Endothelial cell of umbilical vein (primary cell): ENCODE results near the gene NBEA. TPM values are rescaled to one million over a fixed set of nuclear protein-coding genes. Genes with fewer than 3 reads are reported as not detected.

ENCODE experiments used
- BruUV-seq: library from RNA; stranded (reverse); fragments of 400-500 nt; replicated peaks from 2 replicates; lab custom pipeline; 2021; lab: Mats Ljungman, UMichigan
- CTCF ChIA-PET: fragments of 300-600, 350-600 bp; sonication (Branson Sonifier 250); formaldehyde crosslinking; loops from one replicate; lab custom pipeline; 2021; ENCODE audit warnings: antibody characterized with exemption, inconsistent platforms; lab: Charles Lee
- POLR2A ChIA-PET: fragments of 300-600, 350-600 bp; sonication (Branson Sonifier 250); formaldehyde crosslinking; loops from one replicate; lab custom pipeline; 2021; ENCODE audit warnings: antibody characterized with exemption, inconsistent platforms; lab: Charles Lee
- DNase-seq: peaks from one replicate; pipeline ENCODE4 v3.0.0-alpha.2; 2011; ENCODE audit warnings: low read depth, low spot score
- FAIRE-seq: peaks from 2 replicates; lab custom pipeline; 2011; peaks lifted over from hg19 to GRCh38; lab: Jason Lieb, UNC
- H2AFZ ChIP-seq: 2 replicates; pipeline ENCODE4 v1.6.0; 2012; ENCODE audit warnings: low read depth, low read length, control low read depth, inconsistent platforms
- H3K27ac ChIP-seq: 2 replicates; pipeline ENCODE4 v1.5.1; 2011; ENCODE audit warnings: low read depth, mild to moderate bottlenecking, control low read depth, low read length, moderate library complexity; ENCODE audit not compliant: insufficient read depth
- H3K27me3 ChIP-seq, 2 experiments: 2 replicates each; pipeline versions ENCODE4 v1.6.0 to v1.6.1; 2011; ENCODE audit warnings: low read length in 2 of 2, mixed read lengths in 1 of 2; ENCODE audit not compliant: control insufficient read depth in 2 of 2, insufficient read depth in 2 of 2
- H3K36me3 ChIP-seq, 2 experiments: 2 replicates in 1 of 2; 3 replicates in 1 of 2; pipeline ENCODE4 v1.5.1; 2011; ENCODE audit warnings: low read length in 2 of 2, mild to moderate bottlenecking in 1 of 2, moderate library complexity in 1 of 2; ENCODE audit not compliant: control insufficient read depth in 2 of 2, insufficient read depth in 2 of 2; ENCODE audit errors: extremely low read depth in 1 of 2
- H3K4me1 ChIP-seq: 3 replicates; pipeline ENCODE4 v1.5.1; 2011; ENCODE audit warnings: mild to moderate bottlenecking, low read length; ENCODE audit not compliant: control insufficient read depth, insufficient read depth; ENCODE audit errors: extremely low read depth
- H3K4me2 ChIP-seq: 2 replicates; pipeline ENCODE4 v1.6.1; 2011; ENCODE audit warnings: low read length, control low read depth, mixed read lengths; ENCODE audit not compliant: insufficient read depth
- H3K4me3 ChIP-seq, 3 experiments: fragments of 200-600 bp in 1 of 3; sonication (generic), shearing (Covaris generic) in 1 of 3; replicated peaks in 1 of 3; 2 replicates each; pipeline ENCODE4 v1.5.1; 2011 to 2016; ENCODE audit warnings: control low read depth in 3 of 3, low read length in 3 of 3, mild to moderate bottlenecking in 2 of 3, inconsistent platforms in 1 of 3, low read depth in 1 of 3, moderate library complexity in 1 of 3; ENCODE audit not compliant: insufficient read depth in 1 of 3
- H3K79me2 ChIP-seq: 2 replicates; pipeline ENCODE4 v1.6.0; 2012; ENCODE audit warnings: low read length, inconsistent platforms; ENCODE audit not compliant: control insufficient read depth, insufficient read depth
- H3K9ac ChIP-seq: replicated peaks from 2 replicates; pipeline ENCODE3; 2011; ENCODE audit warnings: low read length, control low read depth; ENCODE audit not compliant: insufficient read depth; ENCODE audit errors: extremely low read depth
- H3K9me1 ChIP-seq: replicated peaks from 3 replicates; pipeline ENCODE4 v1.6.0; 2011; ENCODE audit warnings: mild to moderate bottlenecking, low read length; ENCODE audit not compliant: control insufficient read depth, insufficient read depth; ENCODE audit errors: extremely low read depth
- H3K9me3 ChIP-seq: replicated peaks from 2 replicates; pipeline ENCODE4 v1.5.1; 2012; ENCODE audit warnings: low read length, inconsistent platforms; ENCODE audit not compliant: control insufficient read depth, insufficient read depth
- H4K20me1 ChIP-seq: replicated peaks from 2 replicates; pipeline ENCODE3; 2011; ENCODE audit warnings: mild to moderate bottlenecking, low read length; ENCODE audit not compliant: control insufficient read depth, insufficient read depth; ENCODE audit errors: extremely low read depth
- EZH2 ChIP-seq: IDR thresholded peaks from 2 replicates; pipeline ENCODE4 v1.6.1; 2012; ENCODE audit warnings: borderline replicate concordance, low read depth, mild to moderate bottlenecking, moderate library complexity, low read length, inconsistent platforms; ENCODE audit not compliant: severe bottlenecking
- FOS ChIP-seq: IDR thresholded peaks from 2 replicates; pipeline ENCODE4 v1.6.1; 2011; ENCODE audit warnings: mild to moderate bottlenecking, low read length, moderate library complexity, borderline replicate concordance; ENCODE audit not compliant: insufficient read depth
- GATA2 ChIP-seq: IDR thresholded peaks from 2 replicates; pipeline ENCODE4 v1.7.0; 2011; ENCODE audit warnings: low read depth, mild to moderate bottlenecking, moderate library complexity, mixed read lengths, low read length; ENCODE audit not compliant: insufficient read length, insufficient read depth
- JUN ChIP-seq: IDR thresholded peaks from 2 replicates; pipeline ENCODE4 v1.6.1; 2011; ENCODE audit warnings: borderline replicate concordance, low read depth; ENCODE audit not compliant: insufficient read length, insufficient read depth
- MYC ChIP-seq: IDR thresholded peaks from one replicate; pipeline ENCODE4 v1.6.1; 2011; ENCODE audit warnings: mild to moderate bottlenecking, low read depth, low read length
- POLR2A ChIP-seq: IDR thresholded peaks from 2 replicates; pipeline ENCODE4 v1.6.1; 2012; ENCODE audit warnings: low read depth, mild to moderate bottlenecking, control low read depth, low read length
- POLR2AphosphoS5 ChIP-seq: IDR thresholded peaks from 2 replicates; pipeline ENCODE4 v1.6.1; 2012; ENCODE audit warnings: low read depth, mild to moderate bottlenecking, control low read depth, low read length, moderate library complexity; ENCODE audit not compliant: insufficient read depth
- dilution Hi-C: fragments of 300-500 bp; cut with MboI; formaldehyde crosslinking; loops from one replicate; pipeline ENCODE4 v1.15.0; 2019; ENCODE audit warnings: low sequenced_read_pairs; ENCODE audit not compliant: extremely low pct_ligation_motif_present
- intact Hi-C: fragments of 100-400 bp; cut with micrococcal nuclease; formaldehyde crosslinking; loops from one replicate; pipeline ENCODE4 v1.10.0; 2022
- polyA plus RNA-seq, 4 experiments: library from polyadenylated mRNA; depleted of rRNA in 3 of 4; stranded (reverse) in 3 of 4; unstranded in 1 of 4; fragments of >200 nt; gene quantifications; 2 replicates each; pipeline versions ENCODE4 v1.2.1 to v1.2.3, GENCODE V29; 2011 to 2012; ENCODE audit warnings: missing spikeins in 1 of 4
- total RNA-seq: library from RNA; stranded (reverse); gene quantifications from 2 replicates; pipeline ENCODE4 v1.2.3, GENCODE V29; 2021
- TF ChIP-seq, protein P1 (sequence below), 2 donors: IDR thresholded peaks; 1 replicate in 1 of 2; 2 replicates in 1 of 2; pipeline ENCODE4 v1.5.1; 2011; ENCODE audit warnings: low read length in 2 of 2, mild to moderate bottlenecking in 2 of 2, moderate library complexity in 2 of 2, control low read depth in 1 of 2, inconsistent platforms in 1 of 2, low read depth in 1 of 2; ENCODE audit not compliant: insufficient read depth in 1 of 2; ENCODE audit errors: extremely low read depth in 1 of 2
- TF ChIP-seq, protein P2 (sequence below): IDR thresholded peaks from 2 replicates; pipeline ENCODE4 v1.6.1; 2011; ENCODE audit not compliant: insufficient read depth, insufficient read length

NBEA gene
- total and polyA plus RNA-seq, 2 donors (not counting 3 experiments of a cell fraction or from before 2014, with no cell fraction given) = 3.0 to 4.8 TPM

DNA sequence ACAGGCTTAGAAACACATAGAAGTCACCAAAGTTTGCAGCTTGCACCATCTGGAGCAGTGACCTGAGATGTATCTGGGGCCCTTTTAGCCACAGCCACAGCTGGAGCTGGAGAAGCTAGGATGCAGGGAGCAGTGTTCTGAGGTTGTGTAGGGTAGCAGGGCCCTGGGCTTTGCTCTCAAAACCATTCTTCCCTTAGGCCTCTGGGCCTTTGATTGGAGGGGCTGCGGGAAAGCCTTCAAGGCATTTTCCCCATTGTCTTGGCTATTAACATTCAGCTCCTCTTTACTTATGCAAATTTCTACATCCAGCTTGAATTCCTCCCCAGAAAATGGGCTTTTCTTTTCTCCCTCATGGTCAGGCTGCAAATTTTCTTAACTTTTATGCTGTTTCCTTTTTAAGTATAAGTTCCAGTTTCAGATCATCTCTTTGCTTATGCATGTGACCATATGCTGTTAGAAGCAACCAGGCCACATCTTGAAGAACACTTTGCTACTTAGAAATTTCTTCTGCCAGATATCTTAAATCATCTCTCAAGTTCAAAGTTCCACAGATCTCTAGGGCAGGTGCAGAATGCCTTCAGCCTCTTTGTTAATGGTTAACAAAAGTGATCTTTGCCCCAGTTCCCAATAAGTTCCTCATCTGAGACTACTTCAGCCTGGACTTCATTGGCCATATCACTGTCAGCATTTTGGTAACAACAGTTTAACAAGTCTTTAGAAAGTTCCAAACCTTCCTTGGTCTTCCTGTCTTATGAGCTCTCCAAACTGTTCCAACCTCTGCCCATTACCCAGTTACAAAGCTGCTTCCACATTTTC, 48.5 kb downstream of the NBEA start:
- DNase-seq = no peak
- BruUV-seq = no TSS peak
- no peak for FAIRE-seq
- POLR2A ChIA-PET = no interaction called here
- Histone ChIP-seq H3K9me3 (no peaks in the 10 kb centered on the region), H4K20me1 (no peaks in the 10 kb centered on the region), H3K36me3 (no peaks in the 10 kb centered on the region), H3K9me1 (no peaks in the 10 kb centered on the region), H3K4me3 (no peak overlapping the region), H3K4me2 (no peak overlapping the region), H3K79me2 (no peaks in the 10 kb centered on the region), H3K9ac (no peak overlapping the region), H3K27ac (no peak overlapping the region), H3K27me3 (no peaks in the 10 kb centered on the region), H3K4me1 (no peaks in the 10 kb centered on the region), H2AFZ (no peak overlapping the region)
- dilution Hi-C loops (no loop called here), intact Hi-C loops (no loop called here)
- TF ChIP-seq GATA2 (no peak), POLR2A (no peak), POLR2AphosphoS5 (no peak), MYC (no peak), EZH2 (no peak), FOS (no peak), JUN (no peak)
- TF ChIP-seq, protein P1, sequence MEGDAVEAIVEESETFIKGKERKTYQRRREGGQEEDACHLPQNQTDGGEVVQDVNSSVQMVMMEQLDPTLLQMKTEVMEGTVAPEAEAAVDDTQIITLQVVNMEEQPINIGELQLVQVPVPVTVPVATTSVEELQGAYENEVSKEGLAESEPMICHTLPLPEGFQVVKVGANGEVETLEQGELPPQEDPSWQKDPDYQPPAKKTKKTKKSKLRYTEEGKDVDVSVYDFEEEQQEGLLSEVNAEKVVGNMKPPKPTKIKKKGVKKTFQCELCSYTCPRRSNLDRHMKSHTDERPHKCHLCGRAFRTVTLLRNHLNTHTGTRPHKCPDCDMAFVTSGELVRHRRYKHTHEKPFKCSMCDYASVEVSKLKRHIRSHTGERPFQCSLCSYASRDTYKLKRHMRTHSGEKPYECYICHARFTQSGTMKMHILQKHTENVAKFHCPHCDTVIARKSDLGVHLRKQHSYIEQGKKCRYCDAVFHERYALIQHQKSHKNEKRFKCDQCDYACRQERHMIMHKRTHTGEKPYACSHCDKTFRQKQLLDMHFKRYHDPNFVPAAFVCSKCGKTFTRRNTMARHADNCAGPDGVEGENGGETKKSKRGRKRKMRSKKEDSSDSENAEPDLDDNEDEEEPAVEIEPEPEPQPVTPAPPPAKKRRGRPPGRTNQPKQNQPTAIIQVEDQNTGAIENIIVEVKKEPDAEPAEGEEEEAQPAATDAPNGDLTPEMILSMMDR (IDR thresholded peaks at IDR 0.05; ENCODE audit: extremely low read depth in 1 of 2, insufficient read depth in 1 of 2, low read depth in 1 of 2, low read length in 2 of 2) = no peak
- TF ChIP-seq, protein P2, sequence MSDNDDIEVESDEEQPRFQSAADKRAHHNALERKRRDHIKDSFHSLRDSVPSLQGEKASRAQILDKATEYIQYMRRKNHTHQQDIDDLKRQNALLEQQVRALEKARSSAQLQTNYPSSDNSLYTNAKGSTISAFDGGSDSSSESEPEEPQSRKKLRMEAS = no peak
- CTCF ChIA-PET = no interaction called here
